Thoracic aorta (tissue), 2 donors: ENCODE results near the gene MYRF. TPM values are rescaled to one million over a fixed set of nuclear protein-coding genes. Genes with fewer than 3 reads are reported as not detected.

ENCODE experiments used
- ATAC-seq: fragments of 150-250 bp; one replicate; pipeline ENCODE4 v1.8.0; 2017; ENCODE audit warnings: low read depth; ENCODE audit not compliant: insufficient number of reproducible peaks, low FRiP score
- DNase-seq: peaks from one replicate; pipeline ENCODE4 v3.0.0-alpha.2; 2020; ENCODE audit warnings: low spot score
- H3K27ac ChIP-seq, 2 donors: fragments of 200-600 bp; sonication (generic); 1 replicate in 1 of 2; 2 replicates in 1 of 2; pipeline ENCODE4 v1.5.1; 2016; ENCODE audit warnings: mild to moderate bottlenecking in 2 of 2, moderate library complexity in 2 of 2
- H3K27me3 ChIP-seq: fragments of 200-600 bp; sonication (generic); replicated peaks from 2 replicates; pipeline ENCODE4 v1.6.0; 2016; ENCODE audit warnings: mild to moderate bottlenecking; ENCODE audit not compliant: insufficient read depth
- H3K36me3 ChIP-seq: fragments of 200-600 bp; sonication (generic); one replicate; pipeline ENCODE4 v1.5.1; 2016
- H3K4me1 ChIP-seq, 2 donors: fragments of 200-600 bp; sonication (generic); 1 replicate in 1 of 2; 2 replicates in 1 of 2; pipeline versions ENCODE4 v1.5.1 to v1.6.0; 2016; ENCODE audit warnings: low read depth in 2 of 2, mild to moderate bottlenecking in 1 of 2; ENCODE audit not compliant: control insufficient read depth in 1 of 2
- H3K4me3 ChIP-seq: fragments of 200-600 bp; sonication (generic); 2 replicates; pipeline ENCODE4 v1.5.1; 2016; ENCODE audit warnings: mild to moderate bottlenecking
- H3K9me3 ChIP-seq: fragments of 200-600 bp; sonication (generic); 2 replicates; pipeline ENCODE4 v1.5.1; 2016
- total RNA-seq, 2 donors: library from RNA; depleted of rRNA; stranded (reverse); fragments of >200 nt; gene quantifications; one replicate each; pipeline versions ENCODE4 v1.1.0 to v1.2.3, GENCODE V29; 2016
- TF ChIP-seq, protein P1 (sequence below): fragments of 200-600 bp; sonication (generic); IDR thresholded peaks from one replicate; pipeline ENCODE4 v1.5.1; 2019; ENCODE audit warnings: antibody characterized with exemption

Gene MYRF
- total RNA-seq, 2 donors from 2014 or later: 5.1 TPM; not detected in 1

DNA sequence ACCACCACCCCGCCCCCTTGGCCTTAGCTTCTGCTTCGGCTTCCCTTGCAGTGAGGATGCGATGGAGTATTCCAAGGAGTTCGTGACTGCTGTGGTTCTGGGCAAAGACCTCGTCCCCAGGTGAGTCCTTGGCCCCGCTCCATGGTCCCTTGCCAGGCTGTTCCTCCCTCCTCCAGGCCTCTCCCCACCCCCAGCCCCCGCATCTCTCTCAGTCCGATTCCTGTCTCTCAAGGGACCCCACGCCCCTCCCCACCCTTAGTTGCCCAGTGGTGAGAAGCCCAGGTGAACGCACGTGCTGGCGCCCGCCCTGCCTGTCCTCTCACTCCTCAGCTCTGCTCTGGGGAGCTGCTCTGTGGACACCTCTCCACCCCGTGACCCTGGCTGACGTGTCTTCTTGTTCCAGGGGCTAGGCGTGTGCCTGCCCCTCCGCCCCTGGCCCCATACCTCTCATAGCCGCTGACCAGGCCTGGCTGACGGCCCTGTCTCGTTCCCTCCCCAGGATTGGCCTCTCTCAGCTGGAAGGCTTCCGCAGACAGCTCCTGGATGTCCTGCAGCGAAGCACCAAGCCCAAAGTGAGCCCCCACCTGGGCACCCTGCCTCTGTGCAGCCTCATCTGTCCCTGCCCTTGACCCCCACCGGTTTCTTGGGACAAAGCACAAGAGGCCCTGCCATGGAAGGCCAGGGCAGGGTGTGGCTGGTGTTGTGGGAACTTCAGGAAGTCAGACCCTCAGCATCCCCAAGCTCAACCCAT is 14.6 kb upstream of the MYRF start:
- H3K36me3 ChIP-seq: no peaks in the 10 kb centered on the region
- no peak for DNase-seq
- ATAC-seq: no peak
- no peaks in the 10 kb centered on the region for H3K9me3 ChIP-seq
- no peak overlapping the region for H3K4me3 ChIP-seq
- no peaks in the 10 kb centered on the region for H3K27me3 ChIP-seq
- peaks cover 0 to 5% of the 10 kb centered on the region in 2 donors for H3K4me1 ChIP-seq
- H3K27ac ChIP-seq: no peak overlapping the region
- TF ChIP-seq, protein P1, sequence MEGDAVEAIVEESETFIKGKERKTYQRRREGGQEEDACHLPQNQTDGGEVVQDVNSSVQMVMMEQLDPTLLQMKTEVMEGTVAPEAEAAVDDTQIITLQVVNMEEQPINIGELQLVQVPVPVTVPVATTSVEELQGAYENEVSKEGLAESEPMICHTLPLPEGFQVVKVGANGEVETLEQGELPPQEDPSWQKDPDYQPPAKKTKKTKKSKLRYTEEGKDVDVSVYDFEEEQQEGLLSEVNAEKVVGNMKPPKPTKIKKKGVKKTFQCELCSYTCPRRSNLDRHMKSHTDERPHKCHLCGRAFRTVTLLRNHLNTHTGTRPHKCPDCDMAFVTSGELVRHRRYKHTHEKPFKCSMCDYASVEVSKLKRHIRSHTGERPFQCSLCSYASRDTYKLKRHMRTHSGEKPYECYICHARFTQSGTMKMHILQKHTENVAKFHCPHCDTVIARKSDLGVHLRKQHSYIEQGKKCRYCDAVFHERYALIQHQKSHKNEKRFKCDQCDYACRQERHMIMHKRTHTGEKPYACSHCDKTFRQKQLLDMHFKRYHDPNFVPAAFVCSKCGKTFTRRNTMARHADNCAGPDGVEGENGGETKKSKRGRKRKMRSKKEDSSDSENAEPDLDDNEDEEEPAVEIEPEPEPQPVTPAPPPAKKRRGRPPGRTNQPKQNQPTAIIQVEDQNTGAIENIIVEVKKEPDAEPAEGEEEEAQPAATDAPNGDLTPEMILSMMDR: no peak

DNA sequence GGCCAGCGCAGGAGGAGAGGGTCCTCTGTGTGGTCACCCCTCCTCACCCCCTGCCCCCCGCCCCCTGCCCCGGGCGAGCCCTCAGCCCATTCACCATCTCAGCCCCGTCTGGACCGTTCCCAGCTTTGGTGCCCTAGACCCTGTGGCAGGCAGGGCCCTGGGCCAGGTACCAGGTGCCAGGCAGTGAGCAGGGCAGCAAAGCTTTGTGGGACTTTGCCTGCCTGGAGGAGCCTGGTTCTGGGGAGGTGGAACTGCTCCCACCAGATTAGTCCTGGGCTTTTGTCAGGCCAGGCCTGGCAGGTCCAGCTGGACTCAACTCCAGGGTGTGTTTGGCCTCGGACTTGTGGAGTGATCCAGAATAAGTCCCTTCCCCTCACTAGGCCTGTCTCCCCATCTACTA is 13.7 kb upstream of the MYRF start:
- Histone ChIP-seq H3K4me3 (no peak overlapping the region), H3K27me3 (no peaks in the 10 kb centered on the region), H3K36me3 (no peaks in the 10 kb centered on the region), H3K27ac (no peak overlapping the region), H3K4me1 (no peaks in the 10 kb centered on the region), H3K9me3 (no peaks in the 10 kb centered on the region)
- TF ChIP-seq, protein P1: no peak
- ATAC-seq (no peak), DNase-seq (no peak)

DNA sequence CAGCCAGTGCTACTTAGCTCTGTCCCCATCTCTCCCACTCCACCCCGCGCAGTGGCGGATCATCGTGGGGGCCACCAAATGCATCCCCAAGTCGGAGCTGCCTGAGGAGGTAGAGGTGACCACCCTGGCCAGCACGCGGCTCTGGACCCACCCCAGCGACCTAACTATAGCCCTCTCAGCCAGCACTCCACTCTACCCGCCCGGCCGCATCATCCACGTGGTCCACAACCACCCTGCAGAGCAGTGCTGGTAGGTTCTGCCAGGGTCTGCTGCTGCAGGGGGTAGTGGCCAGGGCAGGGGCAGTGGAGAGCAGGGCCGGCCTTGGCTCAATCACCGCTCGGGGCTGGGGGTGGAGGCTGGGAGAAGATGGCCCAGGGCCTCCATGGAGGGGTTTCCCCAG is 13.0 kb upstream of the MYRF start:
- H3K4me1 ChIP-seq: no peaks in the 10 kb centered on the region
- H3K4me3 ChIP-seq: no peak overlapping the region
- TF ChIP-seq, protein P1: no peak
- DNase-seq (no peak), ATAC-seq (no peak)
- H3K9me3 ChIP-seq: no peaks in the 10 kb centered on the region
- no peak overlapping the region for H3K27ac ChIP-seq
- no peaks in the 10 kb centered on the region for H3K27me3 ChIP-seq
- no peaks in the 10 kb centered on the region for H3K36me3 ChIP-seq

DNA sequence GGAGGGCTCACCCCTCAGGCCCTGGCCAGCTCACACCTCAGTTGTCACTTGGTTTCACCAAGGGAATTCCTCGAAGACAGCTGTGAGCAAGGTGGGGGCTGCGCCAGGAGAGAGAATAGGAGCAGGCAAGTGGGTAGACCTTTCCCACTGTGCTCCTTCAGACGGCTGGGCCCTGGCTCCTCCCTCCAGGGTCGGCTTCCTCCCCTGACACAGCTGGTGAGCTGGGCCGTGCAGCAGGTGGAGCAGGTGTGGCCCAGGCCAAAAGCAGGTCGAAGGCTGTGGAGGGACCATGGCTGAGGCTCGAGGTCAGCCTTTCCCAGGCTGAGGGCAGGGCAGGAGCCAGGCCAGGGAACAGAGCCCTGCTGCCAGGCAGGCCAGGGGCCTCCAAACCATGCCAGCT is 12.5 kb upstream of the MYRF start:
- ATAC-seq (no peak), DNase-seq (no peak)
- H3K36me3 ChIP-seq: no peaks in the 10 kb centered on the region
- TF ChIP-seq, protein P1: no peak
- no peak overlapping the region for H3K4me3 ChIP-seq
- H3K27ac ChIP-seq: no peak overlapping the region
- no peaks in the 10 kb centered on the region for H3K27me3 ChIP-seq
- H3K9me3 ChIP-seq: no peaks in the 10 kb centered on the region
- H3K4me1 ChIP-seq: no peaks in the 10 kb centered on the region

DNA sequence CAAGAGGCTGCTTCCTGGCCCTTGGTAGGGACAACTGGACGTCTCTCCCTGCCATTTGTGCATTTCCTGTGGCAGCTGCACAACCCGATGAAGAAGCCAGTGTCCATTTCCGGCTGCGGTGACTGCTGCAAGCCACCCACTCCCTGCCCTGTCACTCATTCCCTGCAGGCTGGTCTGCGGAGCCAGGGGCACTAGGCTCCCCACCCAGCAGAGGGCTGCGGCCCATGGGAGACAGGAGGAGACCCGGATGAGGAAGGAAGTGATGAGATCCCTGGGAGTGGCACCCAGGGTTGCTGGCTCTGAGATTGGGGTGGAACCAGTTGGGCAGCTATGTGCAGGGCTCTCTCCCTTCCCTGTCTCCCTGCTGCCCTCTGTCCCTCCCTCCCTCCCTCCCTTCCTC is 10.0 kb upstream of the MYRF start:
- no peaks in the 10 kb centered on the region for H3K9me3 ChIP-seq
- TF ChIP-seq, protein P1: no peak
- no peaks in the 10 kb centered on the region for H3K27me3 ChIP-seq
- no peaks in the 10 kb centered on the region for H3K36me3 ChIP-seq
- DNase-seq (no peak), ATAC-seq (no peak)
- H3K4me3 ChIP-seq: no peak overlapping the region
- H3K27ac ChIP-seq: no peak overlapping the region
- no peaks in the 10 kb centered on the region for H3K4me1 ChIP-seq
